Body of pancreas (tissue), 4 donors: ENCODE measurements around the gene NUDT9. TPM values are rescaled to one million over a fixed set of nuclear protein-coding genes. Genes with fewer than 3 reads are reported as not detected.
"Not testable (repeated sequence)": the region's sequence is repeated elsewhere in the genome, so short reads cannot be mapped to it uniquely, and the experiment has no call there.

Experiments used
- ATAC-seq: fragments of 150-250 bp; one replicate; pipeline ENCODE4 v1.9.1; 2016
- DNase-seq, 4 donors: peaks; one replicate each; pipeline ENCODE4 v3.0.0-alpha.2; 2019
- H3K27ac ChIP-seq, 4 donors: fragments of 200-600 bp; sonication (generic); 1 replicate in 3 of 4; 2 replicates in 1 of 4; pipeline versions ENCODE4 v1.5.1 to v1.6.1; 2016 to 2019; ENCODE audit warnings: mild to moderate bottlenecking in 1 of 4, mixed read lengths in 1 of 4, moderate library complexity in 1 of 4
- H3K27me3 ChIP-seq, 2 donors: fragments of 200-600 bp; sonication (generic); one replicate each; pipeline ENCODE4 v1.6.0; 2016; ENCODE audit warnings: mild to moderate bottlenecking in 1 of 2
- H3K36me3 ChIP-seq, 2 donors: fragments of 200-600 bp; sonication (generic); replicated peaks in 1 of 2; 2 replicates each; pipeline ENCODE4 v1.5.1; 2016; ENCODE audit warnings: low read depth in 2 of 2; ENCODE audit not compliant: insufficient read depth in 1 of 2
- H3K4me1 ChIP-seq: fragments of 200-600 bp; sonication (generic); one replicate; pipeline ENCODE4 v1.6.0; 2016
- H3K4me3 ChIP-seq, 2 donors: fragments of 200-600 bp; sonication (generic); 1 replicate in 1 of 2; 2 replicates in 1 of 2; pipeline ENCODE4 v1.5.1; 2016 to 2019
- H3K9me3 ChIP-seq, 3 donors: fragments of 200-600 bp; sonication (generic); 1 replicate in 2 of 3; 2 replicates in 1 of 3; pipeline ENCODE4 v1.5.1; 2016
- POLR2A ChIP-seq, 3 donors: fragments of 450-650 bp; IDR thresholded peaks; one replicate each; pipeline ENCODE4 v1.6.1; 2016; ENCODE audit warnings: antibody characterized with exemption in 3 of 3, mild to moderate bottlenecking in 2 of 3
- WGBS, 2 donors: methylation state at CpG; one replicate each; pipeline ENCODE4 v1.1.5; 2017; 5-methylcytosine and 5-hydroxymethylcytosine counted together
- intact Hi-C: fragments of 100-400 bp; cut with DNase I; formaldehyde crosslinking; loops from one replicate; pipeline ENCODE4 v1.15.1; 2023
- total RNA-seq, 2 donors: library from RNA; depleted of rRNA; stranded (reverse); fragments of >200 nt; gene quantifications; one replicate each; pipeline ENCODE4 v1.1.0, GENCODE V29; 2016
- TF ChIP-seq, protein P1 (sequence below), 7 experiments: fragments of 450-650 bp in 4 of 7; fragments of 200-600 bp in 3 of 7; sonication (generic) in 3 of 7; IDR thresholded peaks; one replicate each; pipeline ENCODE4 v1.5.1; 2016 to 2019; ENCODE audit warnings: antibody characterized with exemption in 7 of 7

The NUDT9 gene
- total RNA-seq, 2 donors from 2014 or later = 22.7 to 32.2 TPM

DNA sequence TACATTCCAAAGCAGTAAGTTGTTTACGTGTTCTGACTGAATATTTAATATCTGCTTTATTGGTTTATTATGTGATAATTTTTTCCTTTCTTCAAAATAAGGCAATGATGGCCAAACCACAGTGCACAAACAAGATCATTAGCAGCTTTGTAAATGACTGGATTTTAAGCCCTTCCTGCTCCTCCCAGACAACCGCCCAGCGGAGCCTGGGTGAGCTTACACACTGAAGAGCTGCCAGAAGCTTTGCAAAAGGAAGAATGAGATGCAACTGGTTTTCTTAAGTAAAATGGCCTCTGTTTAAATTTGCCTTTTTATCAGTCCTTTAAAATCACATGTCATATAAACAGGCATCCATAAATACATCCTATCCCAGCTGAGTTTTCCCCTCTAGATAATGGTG is 54.6 kb downstream of the NUDT9 start:
- no peak overlapping the region for H3K27ac ChIP-seq
- H3K27me3 ChIP-seq = no peaks in the 10 kb centered on the region
- H3K9me3 ChIP-seq = no peaks in the 10 kb centered on the region
- H3K36me3 ChIP-seq = no peaks in the 10 kb centered on the region
- ATAC-seq = no peak
- TF ChIP-seq, protein P1, sequence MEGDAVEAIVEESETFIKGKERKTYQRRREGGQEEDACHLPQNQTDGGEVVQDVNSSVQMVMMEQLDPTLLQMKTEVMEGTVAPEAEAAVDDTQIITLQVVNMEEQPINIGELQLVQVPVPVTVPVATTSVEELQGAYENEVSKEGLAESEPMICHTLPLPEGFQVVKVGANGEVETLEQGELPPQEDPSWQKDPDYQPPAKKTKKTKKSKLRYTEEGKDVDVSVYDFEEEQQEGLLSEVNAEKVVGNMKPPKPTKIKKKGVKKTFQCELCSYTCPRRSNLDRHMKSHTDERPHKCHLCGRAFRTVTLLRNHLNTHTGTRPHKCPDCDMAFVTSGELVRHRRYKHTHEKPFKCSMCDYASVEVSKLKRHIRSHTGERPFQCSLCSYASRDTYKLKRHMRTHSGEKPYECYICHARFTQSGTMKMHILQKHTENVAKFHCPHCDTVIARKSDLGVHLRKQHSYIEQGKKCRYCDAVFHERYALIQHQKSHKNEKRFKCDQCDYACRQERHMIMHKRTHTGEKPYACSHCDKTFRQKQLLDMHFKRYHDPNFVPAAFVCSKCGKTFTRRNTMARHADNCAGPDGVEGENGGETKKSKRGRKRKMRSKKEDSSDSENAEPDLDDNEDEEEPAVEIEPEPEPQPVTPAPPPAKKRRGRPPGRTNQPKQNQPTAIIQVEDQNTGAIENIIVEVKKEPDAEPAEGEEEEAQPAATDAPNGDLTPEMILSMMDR (IDR thresholded peaks at IDR 0.05) = no peak
- no peak for TF ChIP-seq POLR2A (IDR thresholded peaks at IDR 0.05)
- no peak for DNase-seq
- H3K4me1 ChIP-seq = no peaks in the 10 kb centered on the region
- no peak overlapping the region for H3K4me3 ChIP-seq
- WGBS, 2 donors = 87 to 90% methylated on average over 3 of the region's 3 CpGs
- intact Hi-C loops = no loop called here

DNA sequence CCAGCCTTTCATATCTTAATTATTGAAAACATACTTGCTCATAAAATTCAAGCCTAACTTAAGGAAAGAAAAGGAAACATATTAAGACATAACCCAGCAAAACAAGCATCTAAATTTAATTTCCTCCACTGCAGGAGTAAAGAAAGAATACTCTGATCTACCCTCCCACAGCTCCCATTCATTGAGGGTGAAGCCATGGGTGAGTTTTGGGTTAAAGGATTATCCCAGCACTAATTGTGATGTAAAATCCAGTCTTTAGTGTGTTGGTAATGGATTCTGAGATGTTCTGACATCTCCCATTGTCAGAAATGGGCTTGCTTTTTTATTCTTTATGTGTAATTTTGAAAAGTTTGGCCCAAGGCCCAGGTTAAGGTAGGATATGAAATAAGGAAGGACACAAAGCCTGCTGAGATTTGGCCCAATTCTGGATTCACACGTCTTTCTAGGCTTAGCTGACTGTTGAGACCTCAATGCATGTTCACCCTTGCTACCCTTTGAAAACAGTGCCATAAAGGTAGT is 56.4 kb downstream of the NUDT9 start:
- intact Hi-C loops = no loop called here
- Histone ChIP-seq H3K4me3 (no peak overlapping the region), H3K27me3 (no peaks in the 10 kb centered on the region), H3K36me3 (no peaks in the 10 kb centered on the region), H3K27ac (no peak overlapping the region), H3K4me1 (no peaks in the 10 kb centered on the region), H3K9me3 (no peaks in the 10 kb centered on the region)
- no peak for ATAC-seq
- no peak for DNase-seq
- no peak for TF ChIP-seq POLR2A (IDR thresholded peaks at IDR 0.05)
- TF ChIP-seq, protein P1 (IDR thresholded peaks at IDR 0.05) = no peak
- 88 to 94% methylated on average over 1 of the region's 1 CpG for whole genome bisulfite sequencing, 2 donors

DNA sequence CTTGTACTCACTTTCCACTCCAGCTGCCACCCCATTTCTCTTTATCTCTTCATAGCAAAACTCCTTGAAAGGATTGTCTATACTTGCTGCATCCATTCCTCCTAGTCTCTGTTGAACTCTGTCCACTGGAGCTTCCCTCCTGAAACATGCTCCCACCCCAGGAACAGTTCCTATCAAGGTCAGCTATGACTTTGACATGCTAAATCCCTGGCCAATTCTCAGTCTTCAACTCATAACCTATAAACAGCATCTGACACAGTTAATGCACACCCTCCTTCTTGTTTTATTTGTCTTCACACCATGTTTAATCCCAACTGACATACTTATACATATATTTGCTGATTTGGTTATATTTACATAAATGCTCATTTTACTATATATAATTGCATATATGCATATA is 59.0 kb downstream of the NUDT9 start:
- Histone ChIP-seq H3K4me1 (no peaks in the 10 kb centered on the region), H3K27me3 (no peaks in the 10 kb centered on the region), H3K36me3 (no peaks in the 10 kb centered on the region), H3K27ac (no peak overlapping the region), H3K9me3 (no peaks in the 10 kb centered on the region), H3K4me3 (no peak overlapping the region)
- intact Hi-C loops = no loop called here
- DNase-seq (no peak), ATAC-seq (no peak)
- TF ChIP-seq POLR2A (IDR thresholded peaks at IDR 0.05) = no peak

DNA sequence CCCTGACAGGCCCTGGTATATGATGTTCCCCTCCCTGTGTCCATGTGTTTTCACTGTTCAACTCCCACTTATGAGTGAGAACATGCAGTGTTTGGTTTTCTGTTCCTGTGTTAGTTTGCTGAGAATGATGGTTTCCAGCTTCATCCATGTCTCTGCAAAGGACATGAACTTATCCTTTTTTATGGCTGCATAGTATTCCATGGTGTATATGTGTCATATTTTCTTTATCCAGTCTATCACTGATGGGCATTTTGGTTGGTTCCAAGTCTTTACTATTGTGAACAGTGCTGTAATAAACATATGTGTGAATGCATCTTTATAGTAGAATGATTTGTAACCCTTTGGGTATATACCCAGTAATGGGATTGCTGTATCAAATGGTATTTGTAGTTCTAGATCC is 60.9 kb downstream of the NUDT9 start:
- H3K9me3 ChIP-seq, intact Hi-C loops, ATAC-seq, H3K27me3 ChIP-seq, H3K4me1 ChIP-seq, H3K4me3 ChIP-seq, DNase-seq, H3K36me3 ChIP-seq, H3K27ac ChIP-seq: not testable (repeated sequence)

DNA sequence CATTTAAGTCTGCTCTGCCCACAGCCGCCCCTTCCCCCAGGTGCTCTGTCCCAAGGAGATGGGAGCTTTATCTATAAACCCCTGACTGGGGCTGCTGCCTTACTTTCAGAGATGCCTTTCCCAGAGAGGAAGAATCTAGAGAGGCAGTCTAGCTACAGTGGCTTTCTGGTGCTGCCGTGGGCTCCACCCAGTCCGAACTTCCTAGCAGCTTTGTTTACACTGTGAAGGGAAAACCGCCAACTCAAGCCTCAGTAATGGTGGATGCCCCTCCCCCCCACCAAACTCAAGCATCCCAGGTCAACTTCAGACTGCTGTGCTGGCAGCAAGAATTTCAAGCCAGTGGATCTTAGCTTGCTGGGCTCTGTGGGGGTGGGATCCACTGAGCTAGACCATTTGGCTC is 66.3 kb downstream of the NUDT9 start:
- 70 to 83% methylated on average over 2 to 4 of the region's 4 CpGs for WGBS, 2 donors
- not testable (repeated sequence) for H3K36me3 ChIP-seq

DNA sequence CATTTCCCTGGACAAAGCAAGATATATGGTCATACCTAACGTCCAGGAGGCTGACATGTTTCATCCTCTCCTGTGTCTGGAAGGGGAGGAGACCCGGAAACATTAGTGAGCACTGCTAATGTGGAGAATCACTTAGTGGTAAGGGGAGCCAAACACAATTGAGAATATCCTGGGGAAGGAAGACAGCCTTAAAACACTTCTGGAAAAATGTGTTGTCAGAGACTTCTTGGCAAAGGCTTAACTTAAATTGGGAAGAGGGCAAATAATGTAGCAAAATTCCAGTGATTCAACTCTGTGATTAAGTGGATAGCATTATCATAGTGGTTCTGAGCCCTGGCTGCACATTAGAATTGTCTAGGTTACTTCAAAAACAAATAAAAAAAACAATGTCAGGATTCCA is 67.3 kb downstream of the NUDT9 start:
- Histone ChIP-seq H3K27me3 (no peaks in the 10 kb centered on the region), H3K4me1 (peaks cover 13% of the 10 kb centered on the region), H3K36me3 (no peaks in the 10 kb centered on the region), H3K27ac (no peak overlapping the region), H3K4me3 (no peak overlapping the region), H3K9me3 (no peaks in the 10 kb centered on the region)
- intact Hi-C loops = no loop called here
- ATAC-seq (peak; percentile 24), DNase-seq (no peak)
- WGBS, 2 donors = 79 to 81% methylated on average over 2 of the region's 2 CpGs
- no peak for TF ChIP-seq POLR2A (IDR thresholded peaks at IDR 0.05)
- TF ChIP-seq, protein P1 (IDR thresholded peaks at IDR 0.05) = no peak

More for the DNA sequence above, 66.3 kb downstream of the NUDT9 start:
- H3K4me1 ChIP-seq = peaks cover 13% of the 10 kb centered on the region
- DNase-seq, H3K27me3 ChIP-seq, ATAC-seq, intact Hi-C loops, H3K9me3 ChIP-seq, H3K4me3 ChIP-seq, H3K27ac ChIP-seq: not testable (repeated sequence)
